ENCODE results near the gene MARK4.
"Not testable (repeated sequence)": the region's sequence is repeated elsewhere in the genome, so short reads cannot be mapped to it uniquely, and the experiment has no call there.

The MARK4 gene

DNA sequence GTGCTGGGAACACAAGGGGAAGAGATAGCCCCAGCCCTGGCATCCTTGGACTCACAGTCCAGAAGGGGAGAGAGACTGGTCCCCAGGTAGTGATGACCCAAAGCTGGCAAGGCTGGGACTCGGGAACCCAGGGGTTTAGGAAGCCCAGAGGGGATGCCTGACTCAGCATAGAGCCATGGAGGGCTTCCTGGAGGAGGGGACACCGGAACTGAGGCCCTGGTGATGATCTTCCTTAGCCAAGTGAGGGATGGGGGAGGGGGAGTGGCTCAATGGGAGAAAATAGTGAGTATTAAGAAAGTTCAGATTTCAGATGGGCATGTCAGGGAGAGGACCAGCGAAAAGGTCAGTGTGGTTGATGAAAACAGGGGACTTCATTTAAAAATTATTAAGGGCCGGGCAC is 32.6 kb upstream of the MARK4 start:
- Histone ChIP-seq H3K9me3 (ENCODE audit: control insufficient read depth, insufficient read depth, low read length) (no peaks in the 10 kb centered on the region), H3K4me1 (ENCODE audit: control insufficient read depth, insufficient read depth, low read length) (no peaks in the 10 kb centered on the region), H3K4me3 (ENCODE audit: low read depth, low read length) (no peak overlapping the region), H3K9ac (ENCODE audit: low read depth, low read length) (no peak overlapping the region), H3K27ac (ENCODE audit: low read depth, low read length) (no peak overlapping the region), H3K36me3 (ENCODE audit: control insufficient read depth, insufficient read depth, low read length) (no peaks in the 10 kb centered on the region), H3K27me3 (ENCODE audit: control insufficient read depth, insufficient read depth, low read length) (peaks cover 47% of the 10 kb centered on the region)

DNA sequence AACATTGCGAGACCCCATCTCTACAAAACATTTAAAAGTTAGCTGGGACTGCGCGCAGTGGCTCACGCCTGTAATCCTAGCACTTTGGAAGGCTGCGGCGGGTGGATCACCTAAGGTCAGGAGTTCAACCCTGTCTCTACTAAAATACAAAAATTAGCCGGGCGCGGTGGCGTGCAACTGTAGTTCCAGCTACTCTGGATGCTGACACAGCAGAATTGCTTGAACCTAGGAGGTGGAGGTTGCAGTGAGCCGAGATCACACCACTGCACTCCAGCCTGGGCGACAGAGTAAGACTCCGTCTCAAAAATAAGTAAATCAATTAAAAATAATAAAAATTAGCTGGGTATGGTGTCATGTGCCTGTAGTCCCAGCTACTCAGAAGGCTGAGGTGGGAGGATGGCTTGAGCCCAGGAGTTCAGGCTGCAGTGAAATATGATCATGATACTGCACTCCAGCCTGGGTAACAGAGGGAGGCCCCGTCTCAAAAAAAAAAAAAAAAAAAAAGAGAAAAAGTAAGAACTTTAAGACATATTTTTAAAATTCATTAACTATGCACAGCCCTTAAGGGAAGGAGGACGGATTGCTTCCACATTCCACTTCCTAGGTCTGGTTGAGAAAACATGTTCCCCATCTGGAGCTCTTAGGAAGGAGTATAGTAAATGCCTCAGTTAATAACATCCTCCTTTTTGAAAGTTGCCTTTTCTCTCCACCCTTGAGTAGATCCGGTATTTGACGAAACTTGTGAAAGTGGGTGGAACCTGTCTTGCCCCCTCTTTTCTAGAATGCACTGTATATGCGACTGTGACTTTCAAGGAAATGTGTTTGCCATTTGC is 31.9 kb upstream of the MARK4 start:
- Histone ChIP-seq H3K4me1 (ENCODE audit: control insufficient read depth, insufficient read depth, low read length) (no peaks in the 10 kb centered on the region), H3K27ac (ENCODE audit: low read depth, low read length) (no peak overlapping the region), H3K36me3 (ENCODE audit: control insufficient read depth, insufficient read depth, low read length) (no peaks in the 10 kb centered on the region), H3K4me3 (ENCODE audit: low read depth, low read length) (no peak overlapping the region), H3K9me3 (ENCODE audit: control insufficient read depth, insufficient read depth, low read length) (no peaks in the 10 kb centered on the region), H3K9ac (ENCODE audit: low read depth, low read length) (no peak overlapping the region), H3K27me3 (ENCODE audit: control insufficient read depth, insufficient read depth, low read length) (peaks cover 47% of the 10 kb centered on the region)

DNA sequence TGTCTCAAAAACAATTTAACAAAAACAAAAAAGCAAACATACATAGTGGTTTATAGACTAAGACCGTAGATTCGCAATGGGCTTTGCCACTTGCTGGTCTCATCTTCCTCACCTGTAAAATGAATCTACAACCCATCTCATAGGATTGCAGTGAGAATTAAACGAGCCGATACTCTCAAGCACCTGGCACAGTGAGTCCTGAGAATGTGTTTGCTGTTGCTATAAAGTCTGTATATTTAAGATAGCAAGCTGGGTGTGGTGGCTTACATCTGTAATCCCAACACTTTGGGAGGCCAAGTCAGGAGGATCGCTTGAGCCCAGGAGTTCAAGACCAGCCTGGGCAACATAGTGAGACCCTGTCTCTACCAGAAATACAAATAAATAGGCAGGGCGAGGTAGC is 28.3 kb upstream of the MARK4 start:
- no peak overlapping the region for H3K27ac ChIP-seq (ENCODE audit: low read depth, low read length)
- no peaks in the 10 kb centered on the region for H3K4me1 ChIP-seq (ENCODE audit: control insufficient read depth, insufficient read depth, low read length)
- H3K4me3 ChIP-seq (ENCODE audit: low read depth, low read length), result no peak overlapping the region
- H3K36me3 ChIP-seq (ENCODE audit: control insufficient read depth, insufficient read depth, low read length), result no peaks in the 10 kb centered on the region
- H3K9ac ChIP-seq (ENCODE audit: low read depth, low read length), result no peak overlapping the region
- H3K27me3 ChIP-seq (ENCODE audit: control insufficient read depth, insufficient read depth, low read length), result peaks cover 17% of the 10 kb centered on the region
- H3K9me3 ChIP-seq (ENCODE audit: control insufficient read depth, insufficient read depth, low read length), result no peaks in the 10 kb centered on the region

DNA sequence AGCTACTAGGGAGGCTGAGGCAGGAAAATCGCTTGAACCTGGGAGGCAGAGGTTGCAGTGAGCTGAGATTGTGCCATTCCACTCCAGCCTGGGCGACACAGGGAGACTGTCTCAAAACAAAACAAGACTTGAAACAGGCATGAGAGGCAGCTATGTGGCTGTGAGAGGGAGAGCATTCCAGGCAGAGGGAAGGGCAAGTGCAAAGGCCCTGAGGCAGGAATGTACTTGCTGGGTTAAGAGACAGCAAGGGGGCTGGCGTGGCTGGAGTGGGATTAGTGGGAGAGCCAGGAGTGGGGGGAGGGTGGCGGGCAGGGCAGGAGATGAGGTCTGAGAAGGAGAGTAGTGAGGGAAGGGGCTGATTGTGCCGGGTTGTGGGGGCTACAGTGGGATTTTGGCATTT is 27.2 kb upstream of the MARK4 start:
- H3K9me3 ChIP-seq (ENCODE audit: control insufficient read depth, insufficient read depth, low read length), result no peaks in the 10 kb centered on the region
- no peaks in the 10 kb centered on the region for H3K36me3 ChIP-seq (ENCODE audit: control insufficient read depth, insufficient read depth, low read length)
- H3K27me3 ChIP-seq (ENCODE audit: control insufficient read depth, insufficient read depth, low read length), result peaks cover 11% of the 10 kb centered on the region
- H3K9ac ChIP-seq (ENCODE audit: low read depth, low read length), result no peak overlapping the region
- H3K4me3 ChIP-seq (ENCODE audit: low read depth, low read length), result no peak overlapping the region
- H3K4me1 ChIP-seq (ENCODE audit: control insufficient read depth, insufficient read depth, low read length), result no peaks in the 10 kb centered on the region
- H3K27ac ChIP-seq (ENCODE audit: low read depth, low read length), result no peak overlapping the region

DNA sequence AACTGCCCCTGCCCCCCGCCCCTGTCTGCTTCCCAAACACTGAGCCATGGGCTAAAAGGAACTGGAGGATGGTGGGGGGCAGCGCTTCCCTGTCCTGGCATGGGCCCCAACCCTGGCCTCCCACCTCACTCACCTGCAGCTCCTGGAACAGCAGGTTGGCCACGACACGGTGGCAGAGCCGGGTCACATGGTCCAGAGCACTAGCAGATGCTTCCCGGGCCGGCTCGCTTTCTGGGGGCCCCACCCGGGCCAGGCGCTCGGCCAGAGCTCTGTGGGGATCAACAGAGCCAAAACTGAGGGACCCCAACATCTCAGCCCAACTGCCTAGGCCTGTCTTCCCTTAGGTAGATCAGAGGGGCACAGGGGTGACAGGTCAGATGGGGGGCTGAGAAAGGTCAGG is 26.4 kb upstream of the MARK4 start:
- Histone ChIP-seq H3K4me3 (ENCODE audit: low read depth, low read length) (no peak overlapping the region), H3K9ac (ENCODE audit: low read depth, low read length) (no peak overlapping the region)

DNA sequence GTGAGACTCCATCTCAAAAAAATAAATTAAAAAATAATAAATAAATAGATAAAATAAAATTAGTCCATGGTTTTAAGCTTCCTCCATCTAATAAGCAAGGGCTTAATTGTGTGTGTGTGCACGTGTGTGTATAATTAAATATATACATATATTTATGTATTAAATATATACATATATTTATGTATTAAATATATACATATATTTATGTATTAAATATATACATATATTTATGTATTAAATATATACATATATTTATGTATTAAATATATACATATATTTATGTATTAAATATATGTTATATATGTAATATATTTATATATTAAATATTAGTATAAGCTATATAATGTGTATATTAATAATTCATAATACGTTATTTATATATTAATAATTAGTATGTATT is 22.0 kb upstream of the MARK4 start:
- H3K9ac ChIP-seq (ENCODE audit: low read depth, low read length); H3K4me1 ChIP-seq (ENCODE audit: control insufficient read depth, insufficient read depth, low read length); H3K36me3 ChIP-seq (ENCODE audit: control insufficient read depth, insufficient read depth, low read length); H3K27ac ChIP-seq (ENCODE audit: low read depth, low read length); H3K9me3 ChIP-seq (ENCODE audit: control insufficient read depth, insufficient read depth, low read length); H3K4me3 ChIP-seq (ENCODE audit: low read depth, low read length): not testable (repeated sequence)
- peaks cover 34% of the 10 kb centered on the region for H3K27me3 ChIP-seq (ENCODE audit: control insufficient read depth, insufficient read depth, low read length)

More for the DNA sequence above, 26.4 kb upstream of the MARK4 start:
- Histone ChIP-seq H3K27ac (ENCODE audit: low read depth, low read length) (no peak overlapping the region), H3K4me1 (ENCODE audit: control insufficient read depth, insufficient read depth, low read length) (no peaks in the 10 kb centered on the region), H3K36me3 (ENCODE audit: control insufficient read depth, insufficient read depth, low read length) (no peaks in the 10 kb centered on the region), H3K27me3 (ENCODE audit: control insufficient read depth, insufficient read depth, low read length) (peaks cover 6% of the 10 kb centered on the region; the same call in 1 of the 2 replicates), H3K9me3 (ENCODE audit: control insufficient read depth, insufficient read depth, low read length) (no peaks in the 10 kb centered on the region)

DNA sequence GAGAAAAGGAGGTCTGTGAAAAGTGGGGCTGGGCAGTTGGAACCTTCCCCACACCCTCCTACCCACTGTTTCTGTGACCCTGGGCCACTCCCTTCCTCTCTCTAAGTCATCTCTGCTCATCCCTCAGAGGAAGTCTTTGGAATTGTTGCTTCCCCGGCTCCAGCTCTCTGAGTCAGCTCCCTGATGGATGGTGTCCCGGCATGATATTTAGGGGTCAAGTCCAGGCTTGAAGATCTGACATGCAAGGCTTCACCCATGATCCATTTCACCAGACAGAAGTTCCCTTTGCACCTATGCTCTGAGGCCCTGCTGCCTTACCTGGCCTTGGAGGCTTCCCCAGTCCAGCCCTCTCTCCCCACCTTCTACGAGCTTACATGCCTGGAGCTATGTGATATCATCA is 19.2 kb upstream of the MARK4 start:
- H3K27me3 ChIP-seq (ENCODE audit: control insufficient read depth, insufficient read depth, low read length), result peaks cover 60% of the 10 kb centered on the region
- no peak overlapping the region for H3K27ac ChIP-seq (ENCODE audit: low read depth, low read length)
- no peaks in the 10 kb centered on the region for H3K36me3 ChIP-seq (ENCODE audit: control insufficient read depth, insufficient read depth, low read length)
- H3K9ac ChIP-seq (ENCODE audit: low read depth, low read length), result no peak overlapping the region
- H3K9me3 ChIP-seq (ENCODE audit: control insufficient read depth, insufficient read depth, low read length), result no peaks in the 10 kb centered on the region
- H3K4me3 ChIP-seq (ENCODE audit: low read depth, low read length), result no peak overlapping the region
- no peaks in the 10 kb centered on the region for H3K4me1 ChIP-seq (ENCODE audit: control insufficient read depth, insufficient read depth, low read length)

DNA sequence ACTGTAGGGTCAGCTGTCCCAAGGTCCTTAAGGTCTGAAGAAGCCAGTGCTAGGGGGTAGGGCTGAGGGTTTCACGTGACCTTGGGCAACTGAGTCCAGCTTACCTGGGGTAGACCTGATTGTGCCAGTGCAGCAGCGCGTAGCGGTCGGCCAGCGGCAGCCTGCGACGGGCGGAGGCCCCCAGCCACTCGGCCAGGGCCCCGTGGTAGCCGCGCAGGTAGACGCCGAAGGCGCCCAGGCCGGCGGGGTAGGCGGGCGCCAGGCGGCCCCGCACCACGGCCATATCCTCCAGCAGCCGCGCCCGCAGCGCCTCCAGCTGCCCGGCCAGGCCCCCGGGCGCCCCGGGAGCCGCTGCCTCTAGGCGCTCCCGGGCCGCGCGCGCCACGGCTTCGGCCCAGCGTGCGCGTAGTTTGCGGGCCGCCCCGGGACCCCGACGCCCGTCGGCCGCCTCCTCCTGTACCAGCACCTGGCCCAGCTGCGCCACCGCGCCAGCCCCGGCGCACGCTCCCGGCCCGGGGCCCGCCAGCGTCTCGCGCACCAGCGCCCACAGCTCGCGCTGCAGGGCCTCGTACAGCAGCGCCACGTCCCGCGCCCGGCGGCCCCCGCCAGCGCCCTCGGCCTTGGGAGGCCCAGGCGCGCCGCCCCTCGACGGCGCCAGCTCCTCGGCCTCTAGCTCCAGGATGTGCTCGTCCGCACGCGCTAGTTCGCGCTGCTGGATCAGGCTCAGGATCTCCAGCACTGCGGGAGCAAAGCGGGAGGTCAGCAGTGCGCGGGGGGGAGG is 16.8 kb upstream of the MARK4 start:
- Histone ChIP-seq H3K4me1 (ENCODE audit: control insufficient read depth, insufficient read depth, low read length) (no peaks in the 10 kb centered on the region), H3K9me3 (ENCODE audit: control insufficient read depth, insufficient read depth, low read length) (no peaks in the 10 kb centered on the region), H3K4me3 (ENCODE audit: low read depth, low read length) (peak overlapping the region; percentile 41; the same call in 1 of the 2 replicates), H3K27ac (ENCODE audit: low read depth, low read length) (no peak overlapping the region), H3K36me3 (ENCODE audit: control insufficient read depth, insufficient read depth, low read length) (no peaks in the 10 kb centered on the region), H3K9ac (ENCODE audit: low read depth, low read length) (no peak overlapping the region), H3K27me3 (ENCODE audit: control insufficient read depth, insufficient read depth, low read length) (peaks cover 66% of the 10 kb centered on the region)

DNA sequence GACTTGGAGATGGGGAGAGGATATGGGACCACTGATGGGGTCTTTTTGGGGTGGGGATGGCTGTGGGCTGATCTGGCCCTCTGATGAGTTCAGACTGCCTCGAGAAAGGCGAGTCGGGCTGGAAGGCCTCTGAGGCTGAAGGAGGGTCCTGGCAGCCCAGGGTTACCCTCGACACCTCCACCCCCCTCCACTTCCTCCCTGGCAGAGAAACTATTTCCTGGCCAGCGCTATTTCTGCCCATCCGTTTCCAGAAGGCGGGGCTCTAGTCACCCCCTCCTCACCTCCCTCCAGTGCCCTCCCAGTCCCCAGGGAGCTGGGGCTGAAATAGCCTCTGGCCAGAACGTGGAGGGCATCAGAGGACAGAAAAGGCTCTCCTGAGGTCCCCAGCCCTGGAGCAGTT is 15.6 kb upstream of the MARK4 start:
- H3K9ac ChIP-seq (ENCODE audit: low read depth, low read length), result no peak overlapping the region
- H3K9me3 ChIP-seq (ENCODE audit: control insufficient read depth, insufficient read depth, low read length), result no peaks in the 10 kb centered on the region
- H3K36me3 ChIP-seq (ENCODE audit: control insufficient read depth, insufficient read depth, low read length), result no peaks in the 10 kb centered on the region
- H3K27ac ChIP-seq (ENCODE audit: low read depth, low read length), result no peak overlapping the region
- peaks cover 66% of the 10 kb centered on the region for H3K27me3 ChIP-seq (ENCODE audit: control insufficient read depth, insufficient read depth, low read length)
- H3K4me3 ChIP-seq (ENCODE audit: low read depth, low read length), result no peak overlapping the region
- no peaks in the 10 kb centered on the region for H3K4me1 ChIP-seq (ENCODE audit: control insufficient read depth, insufficient read depth, low read length)

DNA sequence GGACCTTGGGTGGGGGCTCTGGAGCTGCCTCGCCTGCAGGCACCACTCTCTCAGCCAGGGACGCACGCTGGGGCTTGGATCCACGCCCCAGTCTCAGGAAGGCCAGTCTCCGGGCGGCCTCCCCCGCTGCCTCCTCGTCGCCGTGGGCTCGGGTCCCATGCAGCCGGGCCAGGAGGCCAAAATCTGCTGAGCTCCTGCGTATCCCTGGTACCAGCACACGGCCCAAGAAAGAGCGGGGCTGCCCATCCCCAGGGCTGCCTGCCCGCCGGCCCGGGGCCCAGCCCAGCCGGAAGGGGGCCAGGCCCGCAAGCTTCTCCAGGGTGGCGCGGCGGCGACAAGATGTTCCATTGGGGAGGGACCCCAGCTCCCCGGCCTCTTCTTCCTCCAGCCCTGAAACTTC is 12.5 kb upstream of the MARK4 start:
- H3K36me3 ChIP-seq (ENCODE audit: control insufficient read depth, insufficient read depth, low read length), result no peaks in the 10 kb centered on the region
- H3K9me3 ChIP-seq (ENCODE audit: control insufficient read depth, insufficient read depth, low read length), result no peaks in the 10 kb centered on the region
- no peaks in the 10 kb centered on the region for H3K4me1 ChIP-seq (ENCODE audit: control insufficient read depth, insufficient read depth, low read length)
- H3K4me3 ChIP-seq (ENCODE audit: low read depth, low read length), result no peak overlapping the region
- H3K27ac ChIP-seq (ENCODE audit: low read depth, low read length), result no peak overlapping the region
- H3K27me3 ChIP-seq (ENCODE audit: control insufficient read depth, insufficient read depth, low read length), result peaks cover 40% of the 10 kb centered on the region
- no peak overlapping the region for H3K9ac ChIP-seq (ENCODE audit: low read depth, low read length)

DNA sequence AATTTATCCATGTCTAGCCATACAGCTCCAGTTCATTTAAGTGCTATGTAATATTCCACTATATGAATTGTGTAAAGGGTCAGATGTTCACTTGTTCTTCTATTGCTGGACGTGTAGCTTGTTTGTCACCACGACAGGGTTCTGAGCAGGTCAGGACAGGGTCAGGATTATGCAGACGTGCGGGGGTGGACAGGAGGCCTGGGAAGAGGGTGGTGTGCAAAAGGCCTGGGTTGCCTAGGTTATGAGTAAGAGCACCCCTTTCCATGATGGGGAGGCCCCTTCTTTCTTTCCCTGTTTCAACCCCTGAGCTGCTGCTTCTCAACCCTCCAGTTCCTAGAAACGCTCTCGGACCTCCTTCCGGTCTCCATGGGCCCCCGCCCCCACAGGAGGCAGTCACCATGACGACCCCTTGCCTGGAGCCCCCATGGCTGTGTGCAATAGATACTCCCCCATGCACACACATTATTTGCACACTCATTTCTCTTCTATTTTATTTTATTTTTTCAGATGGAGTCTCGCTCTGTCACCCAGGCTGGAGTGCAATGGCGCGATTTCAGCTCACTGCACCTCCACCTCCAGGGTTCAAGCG is 7.8 kb upstream of the MARK4 start:
- Histone ChIP-seq H3K27me3 (ENCODE audit: control insufficient read depth, insufficient read depth, low read length) (no peaks in the 10 kb centered on the region; the same call in 1 of the 2 replicates), H3K9ac (ENCODE audit: low read depth, low read length) (no peak overlapping the region), H3K27ac (ENCODE audit: low read depth, low read length) (no peak overlapping the region), H3K4me3 (ENCODE audit: low read depth, low read length) (no peak overlapping the region), H3K9me3 (ENCODE audit: control insufficient read depth, insufficient read depth, low read length) (no peaks in the 10 kb centered on the region), H3K36me3 (ENCODE audit: control insufficient read depth, insufficient read depth, low read length) (no peaks in the 10 kb centered on the region), H3K4me1 (ENCODE audit: control insufficient read depth, insufficient read depth, low read length) (no peaks in the 10 kb centered on the region)
